Choroid plexus epithelial cell (primary cell): ENCODE results near the gene RNF181.
A peak's percentile ranks its signal among the peaks of the same experiment; 100 is the strongest.
"Not testable (repeated sequence)": the region's sequence is repeated elsewhere in the genome, so short reads cannot be mapped to it uniquely, and the experiment has no call there.

Experiments used
- DNase-seq: peaks from one replicate; pipeline ENCODE4 v3.0.0-alpha.2; 2010; ENCODE audit warnings: low read depth
- H3K4me3 ChIP-seq: 2 replicates; pipeline ENCODE4 v1.5.1; 2011; ENCODE audit warnings: low read depth, mild to moderate bottlenecking, control low read depth, low read length, moderate library complexity
- TF ChIP-seq, protein P1 (sequence below): conservative IDR thresholded peaks from 2 replicates; pipeline ENCODE4 v1.5.1; 2011; ENCODE audit warnings: low read depth, mild to moderate bottlenecking, control low read depth, inconsistent platforms, low read length, moderate library complexity

RNF181 gene

DNA sequence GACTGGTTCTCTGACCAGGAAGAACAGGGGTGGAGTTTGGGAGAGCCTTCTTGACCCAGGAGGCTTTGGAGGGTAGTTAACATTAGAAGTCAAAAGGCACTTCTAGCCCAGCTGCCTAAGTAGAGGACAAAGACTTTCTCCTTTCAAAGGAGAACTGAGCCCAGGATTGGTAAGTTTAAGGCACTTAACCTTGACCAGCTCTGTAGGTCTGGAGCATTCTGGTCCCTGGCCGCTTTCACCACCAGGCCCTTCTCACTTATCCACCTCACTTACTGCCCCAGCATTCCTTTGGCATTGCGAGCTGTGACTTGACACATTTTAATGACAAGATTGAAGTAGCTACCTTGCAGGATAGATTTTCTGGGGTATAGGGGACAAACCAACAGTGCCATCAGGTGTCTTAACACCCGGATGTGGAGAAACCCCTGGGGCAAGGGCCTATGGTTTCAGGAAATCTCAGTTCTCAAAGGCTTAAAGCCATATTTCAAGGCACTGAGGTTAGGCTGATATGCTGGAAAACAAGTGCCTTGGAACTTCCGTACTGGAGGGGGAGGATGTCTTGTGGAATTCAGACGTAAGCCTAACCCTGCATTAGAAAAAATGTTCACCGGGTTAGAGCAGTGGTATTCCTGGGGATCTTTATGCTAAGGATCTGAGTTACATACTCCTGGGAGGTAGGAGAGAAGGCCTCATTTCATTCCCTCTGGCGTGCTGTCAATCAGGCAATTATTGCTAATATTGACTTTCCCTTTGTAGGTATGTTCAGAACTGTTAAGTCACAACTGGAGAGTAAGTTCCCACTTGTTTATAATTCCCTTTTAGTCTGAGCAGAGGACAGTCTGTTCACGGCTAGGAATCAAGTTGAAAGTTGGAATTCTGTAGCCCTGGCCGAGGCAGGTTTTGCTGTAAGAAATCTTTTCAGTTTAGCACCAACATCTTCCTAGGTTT is 12.0 kb downstream of the RNF181 start:
- no peak for DNase-seq
- TF ChIP-seq, protein P1, sequence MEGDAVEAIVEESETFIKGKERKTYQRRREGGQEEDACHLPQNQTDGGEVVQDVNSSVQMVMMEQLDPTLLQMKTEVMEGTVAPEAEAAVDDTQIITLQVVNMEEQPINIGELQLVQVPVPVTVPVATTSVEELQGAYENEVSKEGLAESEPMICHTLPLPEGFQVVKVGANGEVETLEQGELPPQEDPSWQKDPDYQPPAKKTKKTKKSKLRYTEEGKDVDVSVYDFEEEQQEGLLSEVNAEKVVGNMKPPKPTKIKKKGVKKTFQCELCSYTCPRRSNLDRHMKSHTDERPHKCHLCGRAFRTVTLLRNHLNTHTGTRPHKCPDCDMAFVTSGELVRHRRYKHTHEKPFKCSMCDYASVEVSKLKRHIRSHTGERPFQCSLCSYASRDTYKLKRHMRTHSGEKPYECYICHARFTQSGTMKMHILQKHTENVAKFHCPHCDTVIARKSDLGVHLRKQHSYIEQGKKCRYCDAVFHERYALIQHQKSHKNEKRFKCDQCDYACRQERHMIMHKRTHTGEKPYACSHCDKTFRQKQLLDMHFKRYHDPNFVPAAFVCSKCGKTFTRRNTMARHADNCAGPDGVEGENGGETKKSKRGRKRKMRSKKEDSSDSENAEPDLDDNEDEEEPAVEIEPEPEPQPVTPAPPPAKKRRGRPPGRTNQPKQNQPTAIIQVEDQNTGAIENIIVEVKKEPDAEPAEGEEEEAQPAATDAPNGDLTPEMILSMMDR = no peak
- H3K4me3 ChIP-seq = no peak overlapping the region

DNA sequence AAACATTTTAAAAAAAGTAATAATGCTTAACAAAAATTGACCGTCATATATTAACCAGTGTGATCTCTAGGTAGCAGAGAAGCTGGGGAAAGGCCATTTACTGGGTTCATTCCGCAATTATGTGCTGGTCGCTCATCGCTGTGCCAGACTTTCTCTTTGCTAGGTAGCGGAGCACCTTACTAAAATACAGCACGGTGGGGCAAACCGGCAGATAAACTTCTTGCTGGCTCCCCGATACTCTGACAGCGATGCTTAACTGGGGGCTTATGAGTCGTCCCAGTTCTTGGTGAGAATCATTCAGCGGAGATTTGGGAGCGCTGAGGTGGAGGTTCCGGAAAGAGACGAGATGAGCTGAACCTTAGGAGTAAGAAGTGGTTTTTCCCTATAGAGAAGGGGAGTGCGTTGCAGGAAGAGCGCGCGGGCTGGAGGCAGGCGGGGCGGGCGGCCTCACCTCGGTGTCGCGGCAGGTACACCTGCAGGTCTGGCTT is 15.7 kb downstream of the RNF181 start:
- H3K4me3 ChIP-seq = peak overlapping the region; percentile 88
- TF ChIP-seq, protein P1 = no peak
- no peak for DNase-seq

DNA sequence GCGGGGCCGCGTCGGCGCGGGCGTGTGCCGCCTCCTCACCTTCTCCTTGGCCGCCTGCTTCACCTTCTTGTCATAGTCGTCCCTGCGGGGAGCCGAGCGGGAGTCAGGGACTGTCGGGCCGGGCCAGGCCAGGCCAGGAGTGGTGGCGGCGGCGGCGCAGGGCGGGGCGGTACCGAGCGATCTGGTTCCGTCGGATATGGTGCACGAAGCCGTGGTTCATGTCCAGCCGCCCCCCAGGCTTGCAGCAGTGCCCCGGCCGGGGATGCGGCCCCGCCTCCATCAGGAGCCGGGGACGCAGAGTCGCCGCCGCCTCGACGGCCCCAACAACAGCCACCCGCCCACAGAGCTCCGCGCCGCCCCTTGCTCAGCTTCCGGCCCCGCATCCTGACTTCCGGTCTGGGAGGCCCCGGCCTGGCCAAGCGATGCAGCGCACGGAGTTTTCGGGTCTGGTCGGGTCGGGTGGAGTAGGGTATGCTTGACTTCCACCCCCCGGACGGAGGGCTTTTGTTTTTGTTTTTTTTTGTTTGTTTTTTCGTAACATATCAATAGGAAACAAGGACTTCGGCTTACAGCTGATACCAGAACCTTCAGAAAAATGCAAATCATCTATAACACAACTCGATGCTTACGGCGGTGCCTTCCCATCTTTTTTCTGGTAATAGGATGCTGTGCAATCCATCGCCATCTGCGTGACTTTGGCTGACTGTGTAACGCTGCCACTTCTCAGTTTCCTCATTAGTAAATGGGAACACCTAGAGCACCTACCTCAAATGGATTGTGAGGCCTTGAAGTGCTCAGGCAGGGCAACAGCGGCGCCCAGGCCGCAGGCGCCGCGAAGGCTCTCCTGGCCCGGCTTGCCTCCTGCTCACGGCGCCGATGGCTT is 16.4 kb downstream of the RNF181 start, which contains the start of gene C2orf68:
Gene C2orf68 (minus strand): TSS at position 362 of the 883 bp plus-strand sequence. CDS start 82 bp downstream, at position 280.
- DNase-seq = peak; percentile 84
- TF ChIP-seq, protein P1 = no peak
- peak within 1 kb of the TSS; percentile 88 for H3K4me3 ChIP-seq

DNA sequence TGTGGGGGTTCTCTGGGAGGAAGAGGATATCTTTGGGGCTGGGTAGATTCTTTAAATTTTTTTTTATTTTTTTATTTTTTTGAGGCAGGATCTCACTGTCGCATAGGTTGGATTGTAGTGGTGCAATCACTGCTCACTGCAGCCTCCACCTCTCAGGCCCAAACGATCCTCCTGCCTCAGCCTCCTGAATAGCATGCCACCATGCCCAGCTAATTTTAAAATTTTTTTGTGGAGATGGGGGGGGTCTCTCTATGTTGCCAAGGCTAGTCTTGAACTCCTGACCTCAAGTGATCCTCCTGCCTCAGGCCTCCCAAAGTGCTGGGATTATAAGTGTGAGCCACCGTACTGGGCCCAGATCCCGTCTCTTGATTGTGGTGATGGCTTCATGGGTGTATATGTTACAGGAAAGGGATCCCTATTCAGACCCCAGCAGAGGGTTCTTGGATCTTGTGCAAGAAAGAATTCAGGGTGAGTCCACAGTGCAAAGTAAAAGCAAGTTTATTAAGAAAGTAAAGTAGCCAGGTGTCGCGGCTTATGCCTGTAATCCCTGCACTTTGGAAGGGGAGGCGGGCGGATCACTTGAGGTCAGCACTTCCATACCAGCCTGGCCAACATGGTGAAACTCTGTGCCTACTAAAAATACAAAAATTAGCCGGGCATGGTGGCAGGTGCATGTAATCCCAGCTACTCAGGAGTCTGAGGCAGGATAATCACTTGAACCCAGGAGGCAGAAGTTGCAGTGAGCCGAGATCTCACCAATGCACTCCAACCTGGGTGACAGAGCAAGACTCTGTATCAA is 18.4 kb downstream of the RNF181 start:
- no peak for DNase-seq
- TF ChIP-seq, protein P1 = no peak
- H3K4me3 ChIP-seq = no peak overlapping the region

DNA sequence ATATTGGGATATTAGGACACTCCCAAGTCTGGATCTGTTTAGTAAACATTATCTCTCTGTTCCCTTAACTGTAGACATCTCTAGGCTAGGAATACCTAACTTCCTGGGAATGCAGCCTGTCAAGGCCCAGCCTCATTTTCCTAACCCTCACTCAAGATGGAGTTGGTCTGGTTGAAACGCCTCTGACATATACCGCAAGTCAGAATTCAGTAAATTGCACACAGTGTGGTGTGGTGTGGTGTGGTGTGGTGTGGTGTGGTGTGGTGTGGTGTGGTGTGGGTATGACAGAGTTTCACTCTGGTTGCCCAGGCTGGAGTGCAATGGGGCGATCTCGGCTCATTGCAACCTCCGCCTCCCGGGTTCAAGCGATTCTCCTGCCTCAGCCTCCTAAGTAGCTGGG is 19.2 kb downstream of the RNF181 start:
- not testable (repeated sequence) for DNase-seq, H3K4me3 ChIP-seq

DNA sequence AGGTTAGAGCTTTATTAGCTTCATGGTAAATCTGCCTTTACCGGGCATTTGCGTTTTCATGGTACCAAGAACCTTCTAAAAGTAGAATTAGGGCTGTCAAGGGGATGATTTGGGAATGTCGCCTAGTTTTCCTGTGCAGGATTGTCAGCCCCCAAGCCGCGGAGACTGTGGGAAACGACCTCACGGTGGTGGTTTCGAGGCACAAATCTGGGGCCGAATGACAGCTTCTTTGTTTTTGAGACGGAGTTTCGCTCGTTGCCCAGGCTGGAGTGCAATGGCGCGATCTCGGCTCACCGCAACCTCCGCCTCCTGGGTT is 19.8 kb downstream of the RNF181 start:
- TF ChIP-seq, protein P1 = no peak
- no peak overlapping the region for H3K4me3 ChIP-seq
- DNase-seq = no peak

DNA sequence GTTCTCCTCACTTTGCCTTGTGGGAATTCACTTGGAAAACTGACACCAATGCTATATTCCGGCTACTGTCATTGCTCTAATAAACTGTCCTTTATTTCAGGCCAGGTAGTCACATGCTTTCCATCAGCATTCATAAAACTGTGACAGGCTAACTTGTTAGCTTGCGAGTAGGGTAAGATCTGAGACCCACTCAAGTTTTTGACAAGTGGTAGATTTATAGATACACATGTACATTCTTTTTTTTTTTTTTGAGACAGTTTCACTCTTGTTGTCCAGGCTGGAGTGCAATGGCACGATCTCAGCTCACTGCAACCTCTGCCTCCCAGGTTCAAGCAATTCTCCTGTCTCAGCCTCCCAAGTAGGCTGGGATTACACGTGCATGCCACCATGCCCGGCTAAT is 22.2 kb downstream of the RNF181 start:
- not testable (repeated sequence) for H3K4me3 ChIP-seq, DNase-seq
